ENCODE measurements around the gene SSTR3. TPM values are rescaled to one million over a fixed set of nuclear protein-coding genes. Genes with fewer than 3 reads are reported as not detected.
A peak's percentile ranks its signal among the peaks of the same experiment; 100 is the strongest.

Gene SSTR3
- total and polyA plus RNA-seq, 9 of the 15 experiments (the other 6 are each of a cell fraction or from before 2014, with no cell fraction given): 0.03 TPM; not detected in 8

DNA sequence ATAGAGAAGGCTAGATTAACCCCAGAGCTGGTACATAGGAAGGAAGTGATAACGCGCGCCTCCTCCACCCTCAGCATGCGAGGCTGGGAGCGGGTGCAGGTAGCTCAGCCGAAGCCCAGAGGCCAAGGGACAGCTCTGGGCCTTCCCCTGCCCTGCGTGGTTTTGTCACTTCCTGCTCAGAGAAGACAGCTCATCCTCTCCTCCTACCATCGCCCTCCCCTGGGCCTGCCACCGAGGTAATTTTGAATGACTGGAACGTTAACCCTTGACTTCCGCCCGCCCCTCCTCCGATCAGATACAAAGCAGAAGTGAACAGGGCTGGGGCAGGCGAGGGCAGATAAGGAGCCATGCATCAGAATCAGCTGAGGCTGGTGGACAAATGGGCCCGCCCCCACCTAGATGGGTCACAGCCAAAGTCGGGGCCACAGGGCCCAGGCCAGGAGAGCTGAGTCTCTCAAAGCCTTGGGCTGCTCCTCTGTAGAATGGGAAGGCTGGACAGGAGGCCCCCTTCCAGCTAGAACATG, 30.2 kb upstream of the SSTR3 start (continued):
- TF ChIP-seq, protein P1, sequence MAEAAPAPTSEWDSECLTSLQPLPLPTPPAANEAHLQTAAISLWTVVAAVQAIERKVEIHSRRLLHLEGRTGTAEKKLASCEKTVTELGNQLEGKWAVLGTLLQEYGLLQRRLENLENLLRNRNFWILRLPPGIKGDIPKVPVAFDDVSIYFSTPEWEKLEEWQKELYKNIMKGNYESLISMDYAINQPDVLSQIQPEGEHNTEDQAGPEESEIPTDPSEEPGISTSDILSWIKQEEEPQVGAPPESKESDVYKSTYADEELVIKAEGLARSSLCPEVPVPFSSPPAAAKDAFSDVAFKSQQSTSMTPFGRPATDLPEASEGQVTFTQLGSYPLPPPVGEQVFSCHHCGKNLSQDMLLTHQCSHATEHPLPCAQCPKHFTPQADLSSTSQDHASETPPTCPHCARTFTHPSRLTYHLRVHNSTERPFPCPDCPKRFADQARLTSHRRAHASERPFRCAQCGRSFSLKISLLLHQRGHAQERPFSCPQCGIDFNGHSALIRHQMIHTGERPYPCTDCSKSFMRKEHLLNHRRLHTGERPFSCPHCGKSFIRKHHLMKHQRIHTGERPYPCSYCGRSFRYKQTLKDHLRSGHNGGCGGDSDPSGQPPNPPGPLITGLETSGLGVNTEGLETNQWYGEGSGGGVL (CRISPR knock-in tag; IDR thresholded peaks at IDR 0.05): no peak
- TF ChIP-seq, protein P2, sequence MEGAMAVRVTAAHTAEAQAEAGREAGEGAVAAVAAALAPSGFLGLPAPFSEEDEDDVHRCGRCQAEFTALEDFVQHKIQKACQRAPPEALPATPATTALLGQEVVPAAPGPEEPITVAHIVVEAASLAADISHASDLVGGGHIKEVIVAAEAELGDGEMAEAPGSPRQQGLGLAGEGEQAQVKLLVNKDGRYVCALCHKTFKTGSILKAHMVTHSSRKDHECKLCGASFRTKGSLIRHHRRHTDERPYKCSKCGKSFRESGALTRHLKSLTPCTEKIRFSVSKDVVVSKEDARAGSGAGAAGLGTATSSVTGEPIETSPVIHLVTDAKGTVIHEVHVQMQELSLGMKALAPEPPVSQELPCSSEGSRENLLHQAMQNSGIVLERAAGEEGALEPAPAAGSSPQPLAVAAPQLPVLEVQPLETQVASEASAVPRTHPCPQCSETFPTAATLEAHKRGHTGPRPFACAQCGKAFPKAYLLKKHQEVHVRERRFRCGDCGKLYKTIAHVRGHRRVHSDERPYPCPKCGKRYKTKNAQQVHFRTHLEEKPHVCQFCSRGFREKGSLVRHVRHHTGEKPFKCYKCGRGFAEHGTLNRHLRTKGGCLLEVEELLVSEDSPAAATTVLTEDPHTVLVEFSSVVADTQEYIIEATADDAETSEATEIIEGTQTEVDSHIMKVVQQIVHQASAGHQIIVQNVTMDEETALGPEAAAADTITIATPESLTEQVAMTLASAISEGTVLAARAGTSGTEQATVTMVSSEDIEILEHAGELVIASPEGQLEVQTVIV (CRISPR knock-in tag; IDR thresholded peaks at IDR 0.05; ENCODE audit: borderline replicate concordance): no peak
- TF ChIP-seq, protein P3, sequence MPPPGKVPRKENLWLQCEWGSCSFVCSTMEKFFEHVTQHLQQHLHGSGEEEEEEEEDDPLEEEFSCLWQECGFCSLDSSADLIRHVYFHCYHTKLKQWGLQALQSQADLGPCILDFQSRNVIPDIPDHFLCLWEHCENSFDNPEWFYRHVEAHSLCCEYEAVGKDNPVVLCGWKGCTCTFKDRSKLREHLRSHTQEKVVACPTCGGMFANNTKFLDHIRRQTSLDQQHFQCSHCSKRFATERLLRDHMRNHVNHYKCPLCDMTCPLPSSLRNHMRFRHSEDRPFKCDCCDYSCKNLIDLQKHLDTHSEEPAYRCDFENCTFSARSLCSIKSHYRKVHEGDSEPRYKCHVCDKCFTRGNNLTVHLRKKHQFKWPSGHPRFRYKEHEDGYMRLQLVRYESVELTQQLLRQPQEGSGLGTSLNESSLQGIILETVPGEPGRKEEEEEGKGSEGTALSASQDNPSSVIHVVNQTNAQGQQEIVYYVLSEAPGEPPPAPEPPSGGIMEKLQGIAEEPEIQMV (tag; conservative IDR thresholded peaks at IDR 0.05; ENCODE audit: low read depth): no peak
- TF ChIP-seq SNIP1 (IDR thresholded peaks at IDR 0.05; ENCODE audit: low read depth): no peak
- TF ChIP-seq MYBL2 (IDR thresholded peaks at IDR 0.05; ENCODE audit: low read depth): peak; percentile 96
- no peak for TF ChIP-seq MYBL2 (CRISPR knock-in tag; IDR thresholded peaks at IDR 0.05; ENCODE audit: borderline replicate concordance)
- no peak for TF ChIP-seq ZNF274 (IDR thresholded peaks at IDR 0.05; ENCODE audit: borderline replicate concordance, low read depth, low read length)
- no peak for TF ChIP-seq ZFP36 (IDR thresholded peaks at IDR 0.05; ENCODE audit: low read depth, low read length, partially characterized antibody)
- TF ChIP-seq FOXJ2 (tag; IDR thresholded peaks at IDR 0.05): no peak
- TF ChIP-seq ZC3H4 (CRISPR knock-in tag; IDR thresholded peaks at IDR 0.05; ENCODE audit: borderline replicate concordance): no peak
- no peak for TF ChIP-seq ZBTB8A (IDR thresholded peaks at IDR 0.05; ENCODE audit: partially characterized antibody)
- TF ChIP-seq, protein P4, sequence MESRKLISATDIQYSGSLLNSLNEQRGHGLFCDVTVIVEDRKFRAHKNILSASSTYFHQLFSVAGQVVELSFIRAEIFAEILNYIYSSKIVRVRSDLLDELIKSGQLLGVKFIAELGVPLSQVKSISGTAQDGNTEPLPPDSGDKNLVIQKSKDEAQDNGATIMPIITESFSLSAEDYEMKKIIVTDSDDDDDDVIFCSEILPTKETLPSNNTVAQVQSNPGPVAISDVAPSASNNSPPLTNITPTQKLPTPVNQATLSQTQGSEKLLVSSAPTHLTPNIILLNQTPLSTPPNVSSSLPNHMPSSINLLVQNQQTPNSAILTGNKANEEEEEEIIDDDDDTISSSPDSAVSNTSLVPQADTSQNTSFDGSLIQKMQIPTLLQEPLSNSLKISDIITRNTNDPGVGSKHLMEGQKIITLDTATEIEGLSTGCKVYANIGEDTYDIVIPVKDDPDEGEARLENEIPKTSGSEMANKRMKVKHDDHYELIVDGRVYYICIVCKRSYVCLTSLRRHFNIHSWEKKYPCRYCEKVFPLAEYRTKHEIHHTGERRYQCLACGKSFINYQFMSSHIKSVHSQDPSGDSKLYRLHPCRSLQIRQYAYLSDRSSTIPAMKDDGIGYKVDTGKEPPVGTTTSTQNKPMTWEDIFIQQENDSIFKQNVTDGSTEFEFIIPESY (CRISPR knock-in tag; IDR thresholded peaks at IDR 0.05): 0 out of 2 replicates have a peak, but pooled peaks have one; percentile 31
- peak; percentile 77 for TF ChIP-seq LEF1 (IDR thresholded peaks at IDR 0.05)
- peak; percentile 96 for TF ChIP-seq RNF2 (IDR thresholded peaks at IDR 0.05)
- no peak for TF ChIP-seq HDAC6 (IDR thresholded peaks at IDR 0.05; ENCODE audit: low read depth, low read length)
- TF ChIP-seq, protein P5, sequence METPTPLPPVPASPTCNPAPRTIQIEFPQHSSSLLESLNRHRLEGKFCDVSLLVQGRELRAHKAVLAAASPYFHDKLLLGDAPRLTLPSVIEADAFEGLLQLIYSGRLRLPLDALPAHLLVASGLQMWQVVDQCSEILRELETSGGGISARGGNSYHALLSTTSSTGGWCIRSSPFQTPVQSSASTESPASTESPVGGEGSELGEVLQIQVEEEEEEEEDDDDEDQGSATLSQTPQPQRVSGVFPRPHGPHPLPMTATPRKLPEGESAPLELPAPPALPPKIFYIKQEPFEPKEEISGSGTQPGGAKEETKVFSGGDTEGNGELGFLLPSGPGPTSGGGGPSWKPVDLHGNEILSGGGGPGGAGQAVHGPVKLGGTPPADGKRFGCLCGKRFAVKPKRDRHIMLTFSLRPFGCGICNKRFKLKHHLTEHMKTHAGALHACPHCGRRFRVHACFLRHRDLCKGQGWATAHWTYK (CRISPR knock-in tag; IDR thresholded peaks at IDR 0.05): 0 out of 2 replicates have a peak, but pooled peaks have one; percentile 39
- TF ChIP-seq CCAR2 (IDR thresholded peaks at IDR 0.05; ENCODE audit: low read depth, low read length): no peak
- TF ChIP-seq ETV1 (tag; conservative IDR thresholded peaks at IDR 0.05; ENCODE audit: low read depth): peak; percentile 93

Measured in K562 (cell line).